ENCODE data around the gene NAT16.

DNA sequence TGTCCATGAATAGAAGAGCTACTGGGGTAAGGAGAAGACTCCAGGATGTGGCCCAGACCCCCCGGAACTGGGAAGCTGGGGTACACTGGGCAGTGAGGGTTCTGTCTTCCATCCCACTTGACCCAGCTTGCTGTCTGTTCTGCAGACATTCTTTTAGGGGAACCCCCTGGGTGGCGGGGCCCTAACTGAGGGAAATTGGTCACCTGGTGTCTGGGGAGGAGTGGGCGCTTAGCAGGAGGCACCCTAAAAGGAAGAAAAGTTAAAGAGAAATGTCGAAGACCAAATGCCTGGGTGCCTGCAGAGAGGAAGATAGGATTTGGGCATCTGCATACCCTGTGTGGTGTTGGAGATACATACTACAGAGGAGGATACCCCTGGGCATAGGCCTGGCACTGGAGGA, 24.8 kb downstream of the NAT16 start:
- TF ChIP-seq, protein P1, sequence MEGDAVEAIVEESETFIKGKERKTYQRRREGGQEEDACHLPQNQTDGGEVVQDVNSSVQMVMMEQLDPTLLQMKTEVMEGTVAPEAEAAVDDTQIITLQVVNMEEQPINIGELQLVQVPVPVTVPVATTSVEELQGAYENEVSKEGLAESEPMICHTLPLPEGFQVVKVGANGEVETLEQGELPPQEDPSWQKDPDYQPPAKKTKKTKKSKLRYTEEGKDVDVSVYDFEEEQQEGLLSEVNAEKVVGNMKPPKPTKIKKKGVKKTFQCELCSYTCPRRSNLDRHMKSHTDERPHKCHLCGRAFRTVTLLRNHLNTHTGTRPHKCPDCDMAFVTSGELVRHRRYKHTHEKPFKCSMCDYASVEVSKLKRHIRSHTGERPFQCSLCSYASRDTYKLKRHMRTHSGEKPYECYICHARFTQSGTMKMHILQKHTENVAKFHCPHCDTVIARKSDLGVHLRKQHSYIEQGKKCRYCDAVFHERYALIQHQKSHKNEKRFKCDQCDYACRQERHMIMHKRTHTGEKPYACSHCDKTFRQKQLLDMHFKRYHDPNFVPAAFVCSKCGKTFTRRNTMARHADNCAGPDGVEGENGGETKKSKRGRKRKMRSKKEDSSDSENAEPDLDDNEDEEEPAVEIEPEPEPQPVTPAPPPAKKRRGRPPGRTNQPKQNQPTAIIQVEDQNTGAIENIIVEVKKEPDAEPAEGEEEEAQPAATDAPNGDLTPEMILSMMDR (IDR thresholded peaks at IDR 0.05): no peak
- TF ChIP-seq POLR2A (IDR thresholded peaks at IDR 0.05): no peak
